NB4 (cell line): ENCODE results near the gene KIF27.
"Not testable (repeated sequence)": the region's sequence is repeated elsewhere in the genome, so short reads cannot be mapped to it uniquely, and the experiment has no call there.

ENCODE experiments used
- DNase-seq: peaks from one replicate; pipeline ENCODE4 v3.0.0; 2010; ENCODE audit warnings: low read depth
- H3K4me3 ChIP-seq: one replicate; pipeline ENCODE4 v1.5.1; 2011; ENCODE audit warnings: mild to moderate bottlenecking, low read depth, low read length, moderate library complexity
- MAX ChIP-seq: IDR thresholded peaks from 2 replicates; pipeline ENCODE4 v1.6.1; 2011; ENCODE audit warnings: low read depth, low read length
- MYC ChIP-seq: IDR thresholded peaks from 2 replicates; pipeline ENCODE4 v1.6.1; 2011; ENCODE audit warnings: low read depth, low read length
- POLR2A ChIP-seq: IDR thresholded peaks from 2 replicates; pipeline ENCODE4 v1.6.1; 2011; ENCODE audit warnings: mild to moderate bottlenecking; ENCODE audit not compliant: insufficient read length; ENCODE audit errors: extremely low read depth
- TF ChIP-seq, protein P1 (sequence below): IDR thresholded peaks from one replicate; pipeline ENCODE4 v1.5.1; 2012; ENCODE audit warnings: low read depth, low read length

KIF27 gene

GRCh38 chr9:83956436-83957247 is 35.4 kb upstream of the KIF27 start:
- DNase-seq, result peak; percentile 28
- peak overlapping the region; percentile 21 for H3K4me3 ChIP-seq
- no peak for TF ChIP-seq MAX
- TF ChIP-seq, protein P1, sequence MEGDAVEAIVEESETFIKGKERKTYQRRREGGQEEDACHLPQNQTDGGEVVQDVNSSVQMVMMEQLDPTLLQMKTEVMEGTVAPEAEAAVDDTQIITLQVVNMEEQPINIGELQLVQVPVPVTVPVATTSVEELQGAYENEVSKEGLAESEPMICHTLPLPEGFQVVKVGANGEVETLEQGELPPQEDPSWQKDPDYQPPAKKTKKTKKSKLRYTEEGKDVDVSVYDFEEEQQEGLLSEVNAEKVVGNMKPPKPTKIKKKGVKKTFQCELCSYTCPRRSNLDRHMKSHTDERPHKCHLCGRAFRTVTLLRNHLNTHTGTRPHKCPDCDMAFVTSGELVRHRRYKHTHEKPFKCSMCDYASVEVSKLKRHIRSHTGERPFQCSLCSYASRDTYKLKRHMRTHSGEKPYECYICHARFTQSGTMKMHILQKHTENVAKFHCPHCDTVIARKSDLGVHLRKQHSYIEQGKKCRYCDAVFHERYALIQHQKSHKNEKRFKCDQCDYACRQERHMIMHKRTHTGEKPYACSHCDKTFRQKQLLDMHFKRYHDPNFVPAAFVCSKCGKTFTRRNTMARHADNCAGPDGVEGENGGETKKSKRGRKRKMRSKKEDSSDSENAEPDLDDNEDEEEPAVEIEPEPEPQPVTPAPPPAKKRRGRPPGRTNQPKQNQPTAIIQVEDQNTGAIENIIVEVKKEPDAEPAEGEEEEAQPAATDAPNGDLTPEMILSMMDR, result no peak
- TF ChIP-seq POLR2A, result no peak

DNA sequence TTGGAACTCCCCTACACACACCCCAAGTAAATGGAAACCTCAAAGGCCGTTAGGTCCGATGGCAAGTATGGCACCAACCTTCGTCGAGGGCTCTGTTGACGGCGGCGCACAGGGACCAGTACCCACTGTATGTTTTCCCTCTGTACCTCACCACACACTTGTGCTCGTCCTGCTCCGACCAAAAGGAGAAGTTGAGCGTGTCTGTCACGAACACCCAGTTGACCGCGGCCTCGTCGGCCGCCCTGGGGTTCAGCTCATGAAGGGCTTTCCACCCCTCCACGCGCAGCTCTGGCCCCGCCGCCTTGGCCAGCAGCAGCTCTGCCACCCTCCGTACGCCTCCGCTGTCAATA is 34.8 kb upstream of the KIF27 start:
- TF ChIP-seq, protein P1, result no peak
- TF ChIP-seq MYC, result no peak
- no peak for TF ChIP-seq POLR2A
- TF ChIP-seq MAX, result no peak
- peak overlapping the region; percentile 21 for H3K4me3 ChIP-seq
- peak; percentile 86 for DNase-seq

DNA sequence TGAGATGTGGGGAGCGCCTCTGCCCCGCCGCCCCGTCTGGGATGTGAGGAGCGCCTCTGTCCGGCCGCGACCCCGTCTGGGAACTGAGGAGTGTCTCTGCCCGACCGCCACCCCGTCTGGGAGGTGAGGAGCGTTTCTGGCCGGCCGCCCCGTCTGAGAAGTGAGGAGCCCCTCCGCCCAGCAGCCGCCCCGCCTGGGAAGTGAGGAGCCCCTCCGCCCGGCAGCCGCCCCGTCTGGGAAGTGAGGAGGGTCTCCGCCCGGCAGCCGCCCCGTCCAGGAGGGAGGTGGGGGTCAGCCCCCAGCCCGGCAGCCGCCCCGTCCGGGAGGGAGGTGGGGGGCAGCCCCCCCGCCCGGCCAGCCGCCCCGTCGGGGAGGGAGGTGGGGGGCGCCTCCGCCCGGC is 26.9 kb upstream of the KIF27 start:
- H3K4me3 ChIP-seq, DNase-seq: not testable (repeated sequence)

- TF ChIP-seq POLR2A (no peak), MAX (no peak)
- TF ChIP-seq, protein P1, result no peak
- no peak for DNase-seq
- no peak overlapping the region for H3K4me3 ChIP-seq
Measured at GRCh38 chr9:83940590-83941303, 19.5 kb upstream of the KIF27 start.

- no peak overlapping the region for H3K4me3 ChIP-seq
- TF ChIP-seq MAX (no peak), MYC (peak; percentile 37; the same call in 1 of the 2 replicates)
- TF ChIP-seq, protein P1, result peak; percentile 24
- peak; percentile 76 for DNase-seq
Measured at GRCh38 chr9:83937861-83938455, 16.7 kb upstream of the KIF27 start.

DNA sequence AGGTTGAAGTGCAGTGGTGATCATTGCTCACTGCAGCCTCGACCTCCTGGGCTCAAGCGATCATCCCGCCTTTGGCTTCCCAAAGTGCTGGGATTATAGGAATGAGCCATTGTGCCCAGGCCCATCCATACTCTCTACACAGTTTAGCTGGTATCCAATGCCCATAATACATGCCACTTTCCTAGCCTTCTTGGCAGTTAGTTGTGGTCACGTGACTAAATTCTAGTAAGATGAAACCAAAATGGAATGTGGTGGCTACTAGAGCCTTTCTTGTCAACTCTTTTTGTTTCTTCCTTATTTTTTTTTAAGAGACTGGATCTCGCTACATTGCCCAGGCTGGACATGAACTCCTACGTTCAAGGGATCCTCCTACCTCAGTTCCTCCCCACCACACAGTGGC is 15.3 kb upstream of the KIF27 start:
- no peak for TF ChIP-seq MYC
- TF ChIP-seq MAX, result no peak
- TF ChIP-seq, protein P1, result no peak
- no peak for TF ChIP-seq POLR2A
- no peak overlapping the region for H3K4me3 ChIP-seq
- no peak for DNase-seq
